ENCODE measurements around the gene FHIT. TPM values are rescaled to one million over a fixed set of nuclear protein-coding genes. Genes with fewer than 3 reads are reported as not detected.

FHIT gene
- total RNA-seq, 1 donor, result 2.2 TPM

DNA sequence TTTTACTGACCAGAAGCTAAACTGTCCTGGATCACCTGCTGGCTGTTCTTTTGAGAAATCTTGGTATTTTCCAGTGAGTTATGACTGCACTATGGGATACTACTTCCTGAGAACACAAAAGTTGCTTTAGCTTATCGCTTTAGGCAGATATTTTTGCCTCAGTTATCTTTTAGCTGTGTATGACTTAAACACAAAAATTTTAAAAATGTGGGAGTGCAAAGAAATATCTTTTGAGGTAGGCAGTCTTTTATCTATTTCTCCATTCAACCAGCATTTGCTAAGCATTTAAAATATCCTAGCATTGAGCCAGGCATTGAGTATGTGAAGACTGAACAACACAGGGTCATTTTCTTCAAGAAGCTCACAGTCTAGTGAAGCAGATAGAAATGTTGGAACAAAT, 981.9 kb downstream of the FHIT start:
- TF ChIP-seq, protein P1, sequence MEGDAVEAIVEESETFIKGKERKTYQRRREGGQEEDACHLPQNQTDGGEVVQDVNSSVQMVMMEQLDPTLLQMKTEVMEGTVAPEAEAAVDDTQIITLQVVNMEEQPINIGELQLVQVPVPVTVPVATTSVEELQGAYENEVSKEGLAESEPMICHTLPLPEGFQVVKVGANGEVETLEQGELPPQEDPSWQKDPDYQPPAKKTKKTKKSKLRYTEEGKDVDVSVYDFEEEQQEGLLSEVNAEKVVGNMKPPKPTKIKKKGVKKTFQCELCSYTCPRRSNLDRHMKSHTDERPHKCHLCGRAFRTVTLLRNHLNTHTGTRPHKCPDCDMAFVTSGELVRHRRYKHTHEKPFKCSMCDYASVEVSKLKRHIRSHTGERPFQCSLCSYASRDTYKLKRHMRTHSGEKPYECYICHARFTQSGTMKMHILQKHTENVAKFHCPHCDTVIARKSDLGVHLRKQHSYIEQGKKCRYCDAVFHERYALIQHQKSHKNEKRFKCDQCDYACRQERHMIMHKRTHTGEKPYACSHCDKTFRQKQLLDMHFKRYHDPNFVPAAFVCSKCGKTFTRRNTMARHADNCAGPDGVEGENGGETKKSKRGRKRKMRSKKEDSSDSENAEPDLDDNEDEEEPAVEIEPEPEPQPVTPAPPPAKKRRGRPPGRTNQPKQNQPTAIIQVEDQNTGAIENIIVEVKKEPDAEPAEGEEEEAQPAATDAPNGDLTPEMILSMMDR (IDR thresholded peaks at IDR 0.05; ENCODE audit: insufficient read depth, low read depth, low read length), result no peak
- H3K4me3 ChIP-seq (ENCODE audit: low read depth, low read length), result no peak overlapping the region
- no peak for DNase-seq (ENCODE audit: low read depth)

DNA sequence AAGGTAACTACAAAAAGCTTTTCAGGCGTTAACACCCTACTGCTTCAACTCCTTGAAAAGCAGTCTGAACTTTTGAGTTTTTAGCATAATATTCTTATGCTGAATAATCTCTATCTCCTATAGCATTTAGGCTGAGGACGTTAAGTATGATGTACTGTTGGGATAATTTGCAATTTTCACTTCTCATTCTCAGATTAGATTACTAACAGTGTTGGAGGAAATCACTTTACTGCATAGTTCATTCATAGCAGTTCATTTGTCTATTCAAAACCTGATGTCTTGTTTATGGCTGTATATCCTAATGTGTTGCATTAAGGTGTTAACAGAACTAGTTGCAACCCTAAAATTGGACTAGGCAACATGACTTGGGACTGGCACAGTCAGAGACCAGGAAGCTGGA, 983.1 kb downstream of the FHIT start:
- TF ChIP-seq, protein P1 (IDR thresholded peaks at IDR 0.05; ENCODE audit: insufficient read depth, low read depth, low read length), result no peak
- no peak for DNase-seq (ENCODE audit: low read depth)

DNA sequence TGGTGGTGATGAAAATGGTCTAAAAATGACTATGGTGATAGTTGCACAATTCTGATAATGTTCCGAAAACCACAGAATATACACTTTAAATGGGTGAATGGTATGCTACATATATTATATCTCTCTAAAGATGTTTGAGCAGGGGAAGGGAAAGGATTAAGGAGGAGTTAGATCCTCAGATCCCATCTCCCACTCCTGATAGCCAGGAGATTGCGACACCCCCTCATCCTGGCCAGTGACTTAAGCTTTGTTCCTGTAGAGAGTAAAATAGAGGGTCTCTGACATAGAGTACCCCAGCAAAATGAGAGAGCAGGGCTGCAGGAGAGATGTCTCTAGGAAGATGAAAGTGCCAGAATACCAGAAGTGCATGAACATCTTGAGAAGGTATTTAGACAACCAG, 984.8 kb downstream of the FHIT start:
- TF ChIP-seq, protein P1 (IDR thresholded peaks at IDR 0.05; ENCODE audit: insufficient read depth, low read depth, low read length), result no peak
- no peak for DNase-seq (ENCODE audit: low read depth)
- H3K4me3 ChIP-seq (ENCODE audit: low read depth, low read length), result no peak overlapping the region

More for the DNA sequence above, 983.1 kb downstream of the FHIT start:
- H3K4me3 ChIP-seq (ENCODE audit: low read depth, low read length), result no peak overlapping the region

DNA sequence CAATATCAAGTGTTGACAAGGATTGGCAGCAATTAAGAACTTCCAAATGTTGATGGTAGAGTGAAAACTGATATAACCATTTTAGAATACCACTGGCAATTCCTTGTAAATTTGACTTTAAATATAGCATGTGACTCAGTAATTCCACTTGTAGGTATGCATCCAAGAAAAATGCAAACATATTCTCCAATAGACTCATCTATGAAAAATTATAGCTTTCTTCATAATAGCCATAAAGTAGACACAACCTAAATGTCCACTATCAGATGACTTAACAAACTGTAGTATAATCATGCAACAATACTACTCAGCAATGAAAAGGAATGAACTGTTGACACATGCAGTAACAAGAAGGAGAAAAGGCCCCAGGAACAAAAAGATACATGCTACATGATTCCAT, 988.1 kb downstream of the FHIT start:
- DNase-seq (ENCODE audit: low read depth), result no peak
- H3K4me3 ChIP-seq (ENCODE audit: low read depth, low read length), result no peak overlapping the region
- TF ChIP-seq, protein P1 (IDR thresholded peaks at IDR 0.05; ENCODE audit: insufficient read depth, low read depth, low read length), result no peak

DNA sequence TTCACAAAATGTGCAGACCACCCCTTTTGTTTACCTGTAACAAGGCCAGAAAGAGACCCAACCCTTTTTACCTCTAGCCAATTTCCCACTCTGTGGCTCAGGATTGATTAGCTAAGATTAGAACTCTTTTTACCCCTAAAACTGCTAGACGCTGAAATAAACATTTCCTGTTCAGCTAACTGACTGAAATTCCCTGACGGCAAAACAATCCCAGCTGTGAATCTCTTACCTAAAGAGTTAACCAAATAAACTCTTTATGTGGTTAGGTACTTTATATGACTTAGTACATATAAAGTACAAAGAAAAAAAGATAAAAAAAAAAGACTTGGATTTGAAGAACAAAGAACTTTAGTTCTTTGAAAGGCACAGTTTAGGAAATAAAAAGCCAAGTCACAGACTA, 988.7 kb downstream of the FHIT start:
- H3K4me3 ChIP-seq (ENCODE audit: low read depth, low read length), result no peak overlapping the region
- no peak for DNase-seq (ENCODE audit: low read depth)
- TF ChIP-seq, protein P1 (IDR thresholded peaks at IDR 0.05; ENCODE audit: insufficient read depth, low read depth, low read length), result no peak

DNA sequence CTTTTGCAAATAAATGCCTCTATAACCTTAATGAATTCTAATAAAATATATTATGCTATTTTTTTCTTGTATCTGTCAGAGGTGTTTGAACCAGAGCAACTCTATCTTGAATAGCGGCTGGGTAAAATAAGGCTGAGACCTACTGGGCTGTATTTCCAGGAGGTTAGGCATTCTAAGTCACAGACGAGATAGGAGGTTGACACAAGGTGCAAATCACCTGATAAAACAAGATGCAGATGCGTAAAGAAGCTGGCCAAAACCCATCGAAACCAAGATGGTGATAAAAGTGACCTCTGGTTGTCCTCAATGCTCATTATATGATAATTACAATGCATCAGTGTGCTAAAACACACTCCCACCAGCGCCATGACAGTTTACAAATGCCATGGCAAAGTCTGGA, 990.7 kb downstream of the FHIT start:
- no peak overlapping the region for H3K4me3 ChIP-seq (ENCODE audit: low read depth, low read length)
- TF ChIP-seq, protein P1 (IDR thresholded peaks at IDR 0.05; ENCODE audit: insufficient read depth, low read depth, low read length), result no peak
- DNase-seq (ENCODE audit: low read depth), result no peak

DNA sequence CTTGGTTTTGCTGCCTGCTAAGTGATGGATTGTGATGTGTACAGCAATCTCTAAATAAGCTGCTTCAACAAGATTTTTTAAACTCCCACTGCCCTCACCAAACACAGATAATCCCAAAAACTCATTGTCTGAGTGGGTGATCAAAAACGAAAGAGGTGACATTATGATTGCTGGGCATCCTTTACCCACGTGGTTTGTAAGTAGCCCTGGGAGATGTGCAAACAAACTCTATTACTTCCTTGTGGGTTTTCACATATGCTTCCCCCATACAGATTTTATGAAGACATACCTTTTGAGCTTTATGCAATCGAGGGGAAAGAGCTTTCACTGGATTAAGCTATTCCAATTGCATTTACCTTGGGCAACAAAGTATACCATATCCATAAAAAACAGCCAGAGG, 1000.4 kb downstream of the FHIT start:
- no peak for DNase-seq (ENCODE audit: low read depth)
- TF ChIP-seq, protein P1 (IDR thresholded peaks at IDR 0.05; ENCODE audit: insufficient read depth, low read depth, low read length), result no peak
- H3K4me3 ChIP-seq (ENCODE audit: low read depth, low read length), result no peak overlapping the region

Measured in fibroblast of villous mesenchyme (primary cell).